ENCODE results near the gene GOT1.

Gene GOT1

GRCh38 chr10:99430451-99431189, at the start of gene GOT1:
TSS of gene GOT1 (minus strand) at chr10:99430624. CDS start at chr10:99430565, 59 bp downstream.
- peak; percentile 84 to 97 for DNase-seq

GRCh38 chr10:99470327-99470726, 39.9 kb upstream of the GOT1 start:
- no peak for DNase-seq

GRCh38 chr10:99467236-99467999, 37.0 kb upstream of the GOT1 start:
- DNase-seq, result no peak

DNA sequence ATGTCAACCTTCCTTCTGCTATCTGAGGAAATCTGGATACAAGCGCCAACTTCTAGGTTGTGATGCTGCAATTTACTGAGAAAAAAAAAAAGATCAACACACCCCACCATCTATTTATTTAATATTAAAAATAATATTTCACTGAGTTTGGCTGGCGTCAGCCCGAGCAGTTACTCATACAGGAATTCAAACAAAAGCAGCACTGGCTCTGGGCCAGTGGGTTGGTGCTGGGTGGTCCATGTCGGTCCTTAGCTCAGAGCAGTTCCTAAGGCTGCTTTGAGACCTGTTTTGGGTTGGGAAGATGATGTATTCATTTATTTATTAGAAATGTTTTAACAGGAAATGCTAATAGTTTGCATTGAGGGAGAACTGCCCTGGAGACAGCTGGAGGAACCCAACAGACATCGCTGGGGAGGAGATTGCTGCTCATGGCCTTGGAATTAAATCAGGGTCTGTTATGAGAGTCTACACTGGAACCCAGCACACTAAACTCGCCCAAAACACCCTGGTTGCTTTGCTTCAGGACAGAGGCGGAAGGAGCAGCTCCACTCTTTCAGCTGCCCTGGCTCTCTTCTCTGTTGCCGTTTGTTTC, 36.3 kb upstream of the GOT1 start:
- DNase-seq, result no peak

DNA sequence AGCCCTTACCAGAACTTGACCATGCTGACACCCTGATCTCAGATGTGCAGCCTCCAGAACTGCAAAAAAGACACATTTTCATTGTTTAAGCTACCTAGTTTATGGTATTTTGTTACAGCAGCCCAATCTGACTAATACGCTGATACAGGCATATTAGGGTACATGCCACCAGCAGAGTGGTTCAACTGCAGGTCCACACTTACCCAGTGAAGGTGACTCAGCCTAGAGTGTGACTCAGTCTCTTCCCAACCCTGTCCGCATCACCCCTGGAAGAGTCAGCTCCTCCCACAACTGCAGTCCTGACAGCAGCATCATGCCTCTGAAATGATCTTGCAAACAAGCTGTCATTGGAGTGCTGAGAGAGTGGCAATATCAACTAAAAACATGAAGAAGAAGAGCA, 30.8 kb upstream of the GOT1 start:
- DNase-seq, result no peak

GRCh38 chr10:99460070-99460469, 29.6 kb upstream of the GOT1 start:
- DNase-seq, result no peak

DNA sequence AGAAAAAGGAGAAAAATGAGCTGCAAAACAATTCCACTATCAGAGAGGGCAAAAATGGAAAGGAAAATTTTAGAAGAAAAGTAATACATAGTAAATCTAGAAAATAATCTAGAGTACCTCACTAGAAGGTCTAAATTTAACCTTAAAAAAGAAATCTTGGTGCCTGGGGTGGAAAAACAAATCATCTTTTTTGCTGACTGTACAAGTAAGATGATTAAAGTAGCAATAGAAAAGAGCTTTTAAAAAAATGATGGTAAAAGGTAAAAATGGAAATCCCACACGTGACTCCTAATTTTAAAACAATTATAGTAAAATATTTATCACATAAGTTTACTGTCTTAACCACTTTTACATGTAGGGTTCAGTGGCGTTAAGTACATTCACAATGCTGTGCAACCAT, 28.8 kb upstream of the GOT1 start:
- DNase-seq, result no peak

- no peak for DNase-seq
Measured at GRCh38 chr10:99457813-99458212, 27.4 kb upstream of the GOT1 start.

GRCh38 chr10:99456931-99457288, 26.5 kb upstream of the GOT1 start:
- no peak for DNase-seq

DNA sequence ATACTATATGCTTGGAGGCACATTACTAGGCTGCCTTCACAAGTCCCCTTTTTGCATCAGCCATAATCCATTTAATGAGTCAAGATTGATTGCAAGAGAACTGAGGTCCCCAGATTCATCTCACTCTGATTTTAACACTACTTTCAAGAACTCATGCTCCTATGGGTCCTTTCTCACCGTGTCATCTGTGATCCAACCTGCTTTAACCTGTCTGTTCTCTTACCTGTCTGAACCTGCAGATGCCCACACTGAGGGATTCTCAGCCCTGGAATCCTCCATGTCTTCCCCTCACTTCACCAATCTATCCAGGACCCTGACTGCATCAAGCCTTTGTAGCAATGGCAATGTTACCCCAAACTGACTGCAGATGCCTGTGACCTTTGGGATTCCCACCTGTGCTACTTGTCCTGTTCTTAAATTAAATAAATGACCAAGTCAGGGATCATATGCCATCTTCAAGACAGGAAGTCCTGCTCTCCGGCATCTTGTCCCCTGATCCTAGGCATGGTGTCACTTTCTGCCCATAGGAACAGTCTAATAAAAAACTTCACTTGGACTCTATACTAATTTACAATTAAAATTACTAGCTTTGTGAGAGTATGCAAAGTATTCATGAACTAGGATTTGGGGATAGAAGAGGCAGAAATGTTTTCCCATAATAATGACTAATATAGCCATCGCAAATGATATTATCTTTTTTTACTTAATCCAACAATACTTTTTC, 25.9 kb upstream of the GOT1 start:
- no peak for DNase-seq

GRCh38 chr10:99451981-99452380, 21.6 kb upstream of the GOT1 start:
- DNase-seq, result no peak

GRCh38 chr10:99451499-99451788, 21.0 kb upstream of the GOT1 start:
- no peak for DNase-seq

GRCh38 chr10:99450624-99451498, 20.4 kb upstream of the GOT1 start:
- DNase-seq, result no peak

DNA sequence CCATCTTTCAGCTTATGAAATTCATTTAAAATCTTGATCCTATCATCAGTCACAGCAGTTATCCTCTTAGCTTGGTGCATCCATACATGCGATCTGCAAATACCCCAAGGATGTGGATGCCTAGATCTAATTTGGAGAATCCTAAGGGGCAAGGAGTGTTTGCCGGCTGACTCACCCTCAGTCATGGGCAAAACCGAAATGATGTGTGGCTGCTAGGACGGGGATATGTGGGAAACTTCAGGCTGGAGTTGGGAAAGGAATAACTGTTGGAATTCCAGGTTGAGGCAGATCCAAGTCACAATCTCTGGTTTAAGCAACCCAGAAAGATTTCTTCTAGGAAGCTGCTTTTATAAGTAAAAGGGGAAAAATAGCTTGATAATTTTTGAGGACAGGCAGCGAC, 19.7 kb upstream of the GOT1 start:
- DNase-seq, result no peak

DNA sequence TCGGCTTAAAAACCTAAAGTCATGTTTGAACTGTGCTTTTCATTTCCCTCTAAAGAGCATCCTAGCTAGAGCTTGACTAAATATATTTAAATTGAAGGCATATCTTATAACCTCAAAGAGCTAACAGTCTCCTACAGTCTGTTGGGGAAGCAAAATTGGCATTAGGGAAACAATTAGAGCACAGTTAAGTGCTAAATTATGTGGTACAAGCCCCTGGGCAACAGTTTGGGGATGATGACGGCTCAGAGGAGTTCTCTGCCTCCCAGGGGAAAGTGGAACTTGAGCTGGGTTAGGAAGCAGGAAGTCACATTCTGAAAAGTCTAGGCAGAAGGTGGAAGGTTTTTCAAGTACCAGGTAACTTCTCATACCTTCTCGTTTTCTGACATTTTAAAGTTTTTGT, 18.6 kb upstream of the GOT1 start:
- DNase-seq, result no peak

- no peak for DNase-seq
Measured at GRCh38 chr10:99444383-99445045, 14.1 kb upstream of the GOT1 start.

DNA sequence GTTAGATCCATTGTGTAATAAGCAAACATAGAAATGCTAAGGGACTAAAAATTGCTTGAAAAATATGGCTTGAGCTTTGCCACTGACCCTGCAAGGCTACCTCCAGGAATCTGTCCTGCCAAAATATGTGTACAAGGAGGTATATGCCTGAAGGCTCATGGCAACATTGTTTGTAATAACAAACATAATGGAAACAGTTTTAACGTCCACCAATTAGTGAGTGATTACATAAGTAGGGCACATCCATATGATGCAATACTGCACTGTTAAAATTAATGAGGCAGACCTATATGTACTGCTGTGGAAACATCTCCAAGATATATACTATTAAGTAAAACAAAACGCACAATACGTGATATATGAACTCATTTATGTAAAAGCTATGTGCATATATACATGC, 13.1 kb upstream of the GOT1 start:
- no peak for DNase-seq

- no peak for DNase-seq
Measured at GRCh38 chr10:99442394-99442793, 12.0 kb upstream of the GOT1 start.

GRCh38 chr10:99438890-99439289, 8.5 kb upstream of the GOT1 start:
- DNase-seq, result no peak

GRCh38 chr10:99435986-99436638, 5.7 kb upstream of the GOT1 start:
- DNase-seq, result peak in 1 of 2 experiments; percentile 17

- no peak for DNase-seq
Measured at GRCh38 chr10:99433378-99434020, 3.1 kb upstream of the GOT1 start.

All from cerebellar nuclear complex (tissue), 1 donor.